ENCODE data around the gene SIRT7. TPM values are rescaled to one million over a fixed set of nuclear protein-coding genes. Genes with fewer than 3 reads are reported as not detected.

The SIRT7 gene
- total RNA-seq, 1 donor from 2014 or later, result 57.2 TPM

- intact Hi-C loops (cut with micrococcal nuclease), result no loop called here
These were observed 9.2 kb downstream of the SIRT7 start for GRCh38 chr17:81908793-81909192.

- intact Hi-C loops (cut with micrococcal nuclease), result no loop called here
These were observed 10.5 kb downstream of the SIRT7 start for GRCh38 chr17:81907219-81908145.

- intact Hi-C loops (cut with micrococcal nuclease), result no loop called here
These were observed 11.3 kb downstream of the SIRT7 start for GRCh38 chr17:81906476-81907218.

- intact Hi-C loops (cut with micrococcal nuclease), result no loop called here
These were observed 12.0 kb downstream of the SIRT7 start for GRCh38 chr17:81905993-81906392.

GRCh38 chr17:81905424-81905875 lies 12.5 kb downstream of the SIRT7 start:
- intact Hi-C loops (cut with micrococcal nuclease), result no loop called here

- intact Hi-C loops (cut with micrococcal nuclease), result no loop called here
These were observed 13.2 kb downstream of the SIRT7 start for GRCh38 chr17:81904600-81905423.

GRCh38 chr17:81903896-81904599 lies 13.9 kb downstream of the SIRT7 start:
- intact Hi-C loops (cut with micrococcal nuclease), result no loop called here

GRCh38 chr17:81903415-81903831 lies 14.6 kb downstream of the SIRT7 start:
- intact Hi-C loops (cut with micrococcal nuclease), result no loop called here

- intact Hi-C loops (cut with micrococcal nuclease), result no loop called here
These were observed 15.1 kb downstream of the SIRT7 start for GRCh38 chr17:81902653-81903414.

GRCh38 chr17:81902023-81902652 lies 15.8 kb downstream of the SIRT7 start, which contains the start of gene NPB:
Gene NPB, plus strand, starts transcription at chr17:81902238. Its CDS starts 40 bp downstream, at chr17:81902278.
- intact Hi-C loops (cut with micrococcal nuclease), result no loop called here

GRCh38 chr17:81901167-81902022 lies 16.6 kb downstream of the SIRT7 start:
- intact Hi-C loops (cut with micrococcal nuclease), result no loop called here

- intact Hi-C loops (cut with micrococcal nuclease), result no loop called here
These were observed 17.7 kb downstream of the SIRT7 start for GRCh38 chr17:81900181-81900820.

- intact Hi-C loops (cut with micrococcal nuclease), result no loop called here
These were observed 18.3 kb downstream of the SIRT7 start for GRCh38 chr17:81899514-81900166.

- intact Hi-C loops (cut with micrococcal nuclease), result no loop called here
These were observed 19.1 kb downstream of the SIRT7 start for GRCh38 chr17:81898885-81899284.

GRCh38 chr17:81898029-81898866 lies 19.7 kb downstream of the SIRT7 start:
- intact Hi-C loops (cut with micrococcal nuclease), result no loop called here

GRCh38 chr17:81895400-81895799 lies 22.6 kb downstream of the SIRT7 start:
- intact Hi-C loops (cut with micrococcal nuclease), result no loop called here

GRCh38 chr17:81891303-81891552 lies 26.7 kb downstream of the SIRT7 start:
- intact Hi-C loops (cut with micrococcal nuclease), result loop anchor here (1.0 to 2.0 kb wide), 4 partner anchors 20 to 132 kb away; partner anchors contain the start of genes ARHGDIA, LRRC45, MAFG and P4HB
